ENCODE measurements around the gene ZNF460. TPM values are rescaled to one million over a fixed set of nuclear protein-coding genes. Genes with fewer than 3 reads are reported as not detected.
"Not testable (repeated sequence)": the region's sequence is repeated elsewhere in the genome, so short reads cannot be mapped to it uniquely, and the experiment has no call there.

Gene ZNF460
- total RNA-seq = 63.1 TPM

DNA sequence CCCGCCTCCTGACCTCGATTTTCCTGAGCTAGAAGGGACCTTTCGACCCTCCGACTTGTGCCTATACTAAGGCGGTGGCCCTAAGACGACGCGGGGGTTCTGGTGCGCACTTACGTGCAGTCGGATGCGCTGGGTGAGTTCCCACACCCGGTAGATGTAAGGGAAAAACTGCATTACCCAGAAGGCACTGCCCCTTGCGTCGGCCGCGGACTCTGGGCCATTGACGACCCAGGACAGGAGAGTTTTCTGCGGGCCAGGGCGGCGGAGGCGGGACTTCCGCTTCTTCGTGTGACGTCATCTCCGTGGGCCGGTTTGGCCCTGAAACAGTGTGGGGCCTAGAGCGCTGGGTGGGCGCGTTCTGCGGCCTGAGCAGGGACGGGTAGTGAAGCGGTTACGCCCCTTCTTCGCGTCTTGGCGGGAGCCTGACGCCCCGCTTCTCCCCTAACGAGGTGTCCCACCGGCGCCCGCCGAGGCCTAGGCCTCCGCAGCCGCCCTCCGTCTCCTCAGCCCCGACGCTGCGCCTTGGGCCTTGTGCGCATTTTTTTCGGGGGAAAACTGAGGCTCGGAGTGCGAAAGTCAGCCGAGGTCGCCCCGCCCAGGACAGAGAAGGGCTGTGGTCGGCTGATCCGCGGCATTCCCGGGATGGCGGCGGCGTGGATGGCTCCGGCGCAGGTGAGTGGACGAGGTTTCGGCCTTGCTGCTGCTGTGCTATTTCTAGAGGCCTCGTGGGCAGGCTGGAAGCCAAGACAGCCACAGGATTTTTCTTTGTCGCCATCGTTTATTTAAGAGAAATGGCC lies at the start of gene ZNF460:
Gene ZNF460 (plus strand): TSS at position 321 of the 797 bp plus-strand sequence. CDS start 322 bp downstream, at position 643.
- DNase-seq (ENCODE audit: low spot score) = peak; percentile 98

DNA sequence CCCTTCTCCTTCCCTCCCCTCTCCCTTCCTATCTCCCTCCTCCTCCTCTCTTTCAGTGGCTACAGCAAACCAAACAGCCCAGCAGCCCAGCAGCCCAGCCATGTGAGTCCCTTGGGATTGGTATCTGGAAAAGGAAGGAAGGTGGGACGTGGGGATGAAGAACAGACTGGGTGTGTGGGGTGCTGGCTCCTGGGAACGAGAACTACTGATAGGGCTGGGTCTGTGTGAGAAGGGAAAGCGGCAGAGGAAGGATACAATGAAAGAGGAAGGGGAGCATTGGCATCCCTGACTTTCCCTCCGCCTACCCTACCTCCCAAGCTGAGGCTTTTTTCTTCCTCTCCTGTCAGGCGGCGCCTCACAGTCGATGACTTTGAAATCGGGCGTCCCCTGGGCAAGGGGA lies 48.6 kb upstream of the ZNF460 start:
- DNase-seq (ENCODE audit: low spot score) = no peak

DNA sequence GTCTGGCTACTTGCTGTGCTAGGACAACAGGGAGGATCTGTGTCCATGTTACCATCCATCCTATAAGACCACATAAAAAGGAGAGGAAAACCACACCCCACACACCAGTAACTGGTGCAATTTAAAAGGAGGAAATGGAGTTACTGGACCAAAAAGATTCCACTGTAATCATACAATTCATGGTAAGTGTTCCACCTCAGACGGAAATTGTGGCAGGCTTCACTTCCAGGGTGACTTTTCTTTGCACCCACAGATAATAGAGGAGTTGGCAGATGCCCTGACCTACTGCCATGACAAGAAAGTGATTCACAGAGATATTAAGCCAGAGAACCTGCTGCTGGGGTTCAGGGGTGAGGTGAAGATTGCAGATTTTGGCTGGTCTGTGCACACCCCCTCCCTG lies 47.1 kb upstream of the ZNF460 start:
- no peak for DNase-seq (ENCODE audit: low spot score)

DNA sequence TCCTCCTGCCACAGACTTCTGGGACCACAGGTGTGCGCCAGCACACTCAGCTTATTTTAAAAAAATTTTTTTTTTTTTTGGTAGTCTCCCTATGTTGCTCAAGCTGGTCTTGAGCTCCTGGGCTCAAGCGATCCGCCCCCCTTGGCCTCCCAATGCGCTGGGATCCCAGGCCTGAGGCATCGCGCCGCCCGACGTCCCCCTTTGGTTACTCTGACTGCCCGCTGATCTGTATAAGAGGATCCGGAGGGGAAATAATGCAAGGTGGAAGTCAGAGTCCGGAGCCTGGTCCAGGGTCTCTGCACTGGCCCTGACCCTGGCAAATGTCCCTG lies 40.3 kb upstream of the ZNF460 start:
- DNase-seq (ENCODE audit: low spot score) = no peak

GRCh38 chr19:57240311-57241090 lies 39.8 kb upstream of the ZNF460 start, which contains the start of gene ZNF805:
Gene ZNF805, plus strand, starts transcription at chr19:57240632. Its CDS starts 260 bp downstream, at chr19:57240892.
- peak; percentile 95 for DNase-seq (ENCODE audit: low spot score)

GRCh38 chr19:57241176-57241575 lies 39.1 kb upstream of the ZNF460 start:
- no peak for DNase-seq (ENCODE audit: low spot score)

DNA sequence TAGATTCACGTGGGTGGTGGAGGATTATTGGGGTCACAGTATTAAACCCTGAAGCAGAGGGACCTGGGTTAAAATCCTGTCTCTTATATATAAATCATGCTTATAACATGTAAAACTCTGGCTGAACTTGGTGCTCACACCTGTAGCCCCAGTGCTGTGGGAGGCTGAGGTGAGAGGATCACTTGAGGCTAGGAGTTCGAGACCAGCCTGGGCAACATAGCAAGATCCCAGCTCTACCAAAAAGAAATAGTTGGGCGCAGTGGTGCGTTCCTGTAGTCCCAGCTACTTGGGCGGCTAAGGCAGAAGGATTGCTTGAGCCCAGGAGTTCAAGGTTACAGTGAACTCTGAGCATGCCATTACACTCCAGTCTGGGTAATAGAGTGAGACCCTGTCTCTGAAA lies 37.5 kb upstream of the ZNF460 start:
- DNase-seq (ENCODE audit: low spot score) = no peak

- no peak for DNase-seq (ENCODE audit: low spot score)
Measured at GRCh38 chr19:57244513-57244912, 35.8 kb upstream of the ZNF460 start.

DNA sequence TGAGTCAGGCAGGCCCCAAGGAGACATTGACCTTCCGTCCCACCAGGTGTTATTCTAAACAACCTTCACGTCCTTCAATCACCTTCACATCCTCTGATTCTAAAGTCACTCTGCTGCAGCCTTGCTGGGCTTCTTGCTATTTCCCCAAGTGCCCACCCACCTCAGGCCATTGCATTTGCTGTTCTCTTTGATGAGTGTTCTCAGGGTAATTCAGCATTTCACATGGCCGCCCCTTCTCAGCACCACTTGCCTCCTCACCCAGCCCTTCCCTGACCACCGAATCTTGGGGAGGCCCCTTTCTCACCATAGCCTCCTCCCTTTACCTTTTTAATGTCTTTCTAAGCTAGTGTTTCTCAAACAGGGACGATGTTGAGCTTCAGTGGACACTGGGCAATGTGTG lies 35.2 kb upstream of the ZNF460 start:
- no peak for DNase-seq (ENCODE audit: low spot score)

- no peak for DNase-seq (ENCODE audit: low spot score)
Measured at GRCh38 chr19:57245959-57246358, 34.3 kb upstream of the ZNF460 start.

GRCh38 chr19:57248646-57249045 lies 31.6 kb upstream of the ZNF460 start:
- no peak for DNase-seq (ENCODE audit: low spot score)

DNA sequence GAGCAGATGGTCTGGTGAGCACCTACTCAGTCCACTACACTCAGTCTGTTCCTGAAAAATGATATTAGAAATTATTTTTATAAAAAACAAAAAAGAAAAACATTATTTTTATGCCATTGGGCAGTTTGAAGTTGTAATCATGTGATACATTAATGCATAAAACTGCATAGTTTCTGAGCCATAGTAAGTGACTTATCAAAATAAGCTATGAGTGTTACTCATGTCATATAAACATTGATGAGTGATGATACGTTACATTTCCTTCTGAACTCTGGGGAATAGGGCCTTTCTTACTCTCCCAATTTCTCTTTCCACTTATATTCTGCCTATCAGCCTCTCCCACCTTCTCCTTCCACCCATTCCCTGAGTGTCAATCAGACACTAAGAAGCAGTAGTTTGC lies 31.0 kb upstream of the ZNF460 start:
- DNase-seq (ENCODE audit: low spot score) = no peak

DNA sequence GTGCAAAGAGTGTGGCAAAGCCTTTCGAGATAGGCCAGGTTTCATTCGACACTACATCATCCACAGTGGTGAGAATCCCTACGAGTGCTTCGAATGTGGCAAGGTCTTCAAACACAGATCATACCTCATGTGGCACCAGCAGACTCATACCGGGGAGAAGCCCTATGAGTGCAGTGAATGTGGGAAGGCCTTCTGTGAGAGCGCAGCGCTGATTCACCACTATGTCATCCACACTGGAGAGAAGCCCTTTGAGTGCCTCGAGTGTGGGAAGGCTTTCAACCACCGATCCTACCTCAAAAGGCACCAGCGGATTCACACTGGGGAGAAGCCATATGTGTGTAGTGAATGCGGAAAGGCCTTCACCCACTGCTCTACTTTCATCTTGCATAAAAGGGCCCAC lies 26.5 kb upstream of the ZNF460 start:
- DNase-seq (ENCODE audit: low spot score) = not testable (repeated sequence)

GRCh38 chr19:57262044-57262443 lies 18.2 kb upstream of the ZNF460 start:
- DNase-seq (ENCODE audit: low spot score) = no peak

DNA sequence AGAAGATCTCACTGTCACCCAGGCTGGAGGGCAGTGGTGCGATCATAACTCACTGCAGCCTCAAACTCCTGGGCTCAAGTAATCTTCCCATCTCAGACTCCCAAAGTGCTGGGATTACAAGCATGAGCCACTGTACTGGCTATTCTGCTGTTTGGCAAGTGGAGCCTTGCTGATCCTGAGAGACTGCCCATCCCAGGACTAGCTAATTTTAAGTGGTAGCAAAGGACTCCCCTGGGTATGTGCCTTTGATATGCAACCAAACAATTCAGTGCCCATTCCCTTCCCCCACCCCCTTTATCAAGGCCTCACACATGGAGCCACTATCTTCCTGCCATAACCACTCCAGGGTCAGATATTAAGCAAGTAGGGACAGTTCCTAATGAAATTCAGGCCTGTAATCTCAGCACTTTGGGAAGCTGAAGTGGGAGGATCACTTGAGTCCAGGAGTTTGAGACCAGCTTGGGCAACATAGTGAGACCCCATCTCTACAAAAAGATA lies 17.0 kb upstream of the ZNF460 start:
- DNase-seq (ENCODE audit: low spot score) = no peak

GRCh38 chr19:57267291-57267690 lies 13.0 kb upstream of the ZNF460 start:
- no peak for DNase-seq (ENCODE audit: low spot score)

DNA sequence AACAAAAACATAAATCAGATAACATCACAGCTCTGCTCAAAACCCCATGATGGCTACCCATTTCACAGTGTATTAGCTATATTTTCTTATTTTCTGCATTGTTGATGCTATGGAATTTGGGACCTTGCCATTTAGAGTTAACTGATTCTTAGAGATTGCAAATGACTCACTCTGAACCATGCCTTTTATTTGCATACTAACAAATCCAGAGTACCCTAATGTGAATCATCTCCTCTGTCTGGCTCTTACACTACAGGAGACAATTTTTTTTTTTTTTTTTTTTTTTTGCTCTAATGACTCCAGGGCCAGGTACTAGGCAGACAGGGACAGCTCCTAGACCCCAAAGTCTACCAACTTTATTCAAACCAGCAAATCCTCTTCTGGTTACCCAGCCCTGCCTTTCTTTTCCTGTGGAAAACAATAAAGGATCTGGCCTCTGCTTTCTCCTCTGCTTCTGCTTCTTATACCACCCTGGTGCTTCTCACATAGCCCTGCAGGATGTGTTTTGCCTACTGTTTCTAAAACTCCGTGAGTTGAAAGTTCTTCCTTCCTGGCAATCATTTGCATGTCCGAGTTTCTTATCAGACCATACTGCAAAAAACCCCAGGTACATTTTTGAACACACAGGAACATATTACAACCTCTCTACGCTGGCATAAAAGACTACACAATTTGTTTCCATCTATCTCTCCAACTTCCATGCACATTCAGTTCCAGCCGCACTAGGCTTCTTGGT lies 10.6 kb upstream of the ZNF460 start:
- DNase-seq (ENCODE audit: low spot score) = no peak

GRCh38 chr19:57271280-57271679 lies 9.0 kb upstream of the ZNF460 start:
- DNase-seq (ENCODE audit: low spot score) = no peak

DNA sequence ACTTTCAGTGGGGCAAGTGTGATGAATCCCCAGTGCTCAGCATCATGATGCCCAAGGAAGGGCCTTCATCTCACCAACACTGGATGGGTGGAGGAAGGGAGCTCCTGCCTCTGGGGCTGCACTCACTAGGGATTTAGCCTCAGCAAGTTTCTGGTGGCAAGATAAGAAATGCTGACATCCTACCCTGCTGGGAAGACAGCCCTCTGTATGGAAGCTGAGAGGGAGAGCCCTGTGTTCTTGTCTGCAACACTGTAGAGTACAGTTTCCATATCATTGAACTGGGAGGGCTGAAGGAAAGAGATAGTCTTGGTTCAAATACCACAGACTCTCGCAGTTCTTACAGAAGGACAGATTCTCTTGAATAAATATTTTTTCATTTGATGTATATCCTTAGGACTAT lies 7.3 kb upstream of the ZNF460 start:
- no peak for DNase-seq (ENCODE audit: low spot score)

GRCh38 chr19:57276430-57276829 lies 3.9 kb upstream of the ZNF460 start:
- no peak for DNase-seq (ENCODE audit: low spot score)

GRCh38 chr19:57278481-57278880 lies 1.8 kb upstream of the ZNF460 start:
- not testable (repeated sequence) for DNase-seq (ENCODE audit: low spot score)

Measured in mucosa of gallbladder (tissue), 1 donor.